Stimulated activated CD4-positive, alpha-beta T cell treated with anti-CD3 and anti-CD28 coated beads, Interleukin-12 subunit alpha, Interleukin-12 subunit beta, amount 100 ng/mL, for 48 hours (primary cell): ENCODE results near the gene RPL27.

ENCODE experiments used
- DNase-seq, 3 donors: peaks; one replicate each; pipeline ENCODE4 v3.0.0-alpha.2; 2020; ENCODE audit warnings: low read depth in 2 of 3, low spot score in 1 of 3

RPL27 gene

DNA sequence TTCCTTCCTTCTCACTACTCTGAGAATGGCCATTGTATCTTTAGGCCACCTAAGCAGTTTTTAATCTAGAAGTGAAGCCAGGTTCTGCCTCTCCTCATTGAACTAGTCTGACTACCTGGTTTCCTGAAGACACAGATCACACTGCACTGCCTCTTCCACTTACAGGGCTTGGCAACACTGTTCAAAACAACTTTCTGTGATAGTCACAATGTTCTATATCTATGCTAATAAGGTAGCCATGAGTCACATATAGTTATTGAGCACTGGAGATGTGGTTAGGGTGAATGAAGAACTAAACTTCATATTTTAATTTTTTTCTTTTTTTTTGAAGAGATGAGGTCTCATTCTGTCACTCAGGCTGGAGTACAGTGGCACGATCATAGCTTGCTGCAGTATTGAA is 53.8 kb downstream of the RPL27 start:
- DNase-seq, result no peak
